Stimulated activated CD4-positive, alpha-beta T cell treated with anti-CD3 and anti-CD28 coated beads, Interleukin-4, amount 100 ng/mL, for 4 hours (primary cell): ENCODE data around the gene P2RY6.
"Not testable (repeated sequence)": the region's sequence is repeated elsewhere in the genome, so short reads cannot be mapped to it uniquely, and the experiment has no call there.

Source experiments
- DNase-seq, 2 experiments: peaks; one replicate each; pipeline ENCODE4 v3.0.0-alpha.2; 2020

The P2RY6 gene

GRCh38 chr11:73262851-73263495, 9.2 kb upstream of the P2RY6 start:
- DNase-seq: no peak

- DNase-seq: no peak
Observed at GRCh38 chr11:73263640-73264039, 8.5 kb upstream of the P2RY6 start.

GRCh38 chr11:73265278-73265810, 6.8 kb upstream of the P2RY6 start:
- DNase-seq: no peak

- DNase-seq: no peak
Observed at GRCh38 chr11:73265853-73266645, 6.1 kb upstream of the P2RY6 start.

GRCh38 chr11:73266646-73267020, 5.5 kb upstream of the P2RY6 start:
- no peak for DNase-seq

- DNase-seq: no peak
Observed at GRCh38 chr11:73267122-73267846, 4.9 kb upstream of the P2RY6 start.

GRCh38 chr11:73267906-73268540, 4.1 kb upstream of the P2RY6 start:
- DNase-seq: no peak

GRCh38 chr11:73268671-73269271, 3.4 kb upstream of the P2RY6 start:
- DNase-seq: no peak

GRCh38 chr11:73269459-73270015, 2.6 kb upstream of the P2RY6 start:
- DNase-seq: no peak

- DNase-seq: no peak
Observed at GRCh38 chr11:73270016-73270854, 1.9 kb upstream of the P2RY6 start.

GRCh38 chr11:73270855-73271477, 1.2 kb upstream of the P2RY6 start:
- no peak for DNase-seq

GRCh38 chr11:73271478-73271865, 666 bp upstream of the P2RY6 start:
- not testable (repeated sequence) for DNase-seq

GRCh38 chr11:73272680-73273038, 521 bp downstream of the P2RY6 start:
- DNase-seq: no peak

- no peak for DNase-seq
Observed at GRCh38 chr11:73273222-73273895, 1.2 kb downstream of the P2RY6 start.

GRCh38 chr11:73274191-73274590, 2.1 kb downstream of the P2RY6 start:
- DNase-seq: not testable (repeated sequence)

GRCh38 chr11:73274722-73275380, 2.7 kb downstream of the P2RY6 start:
- no peak for DNase-seq

GRCh38 chr11:73275381-73275750, 3.2 kb downstream of the P2RY6 start:
- no peak for DNase-seq

- DNase-seq: no peak
Observed at GRCh38 chr11:73277467-73277866, 5.3 kb downstream of the P2RY6 start.

- DNase-seq: no peak
Observed at GRCh38 chr11:73280626-73281025, 8.5 kb downstream of the P2RY6 start.

GRCh38 chr11:73281201-73281741, 9.1 kb downstream of the P2RY6 start:
- no peak for DNase-seq
